NOMO-1 treated with DMSO at 0.1 percent for 48 hours (cell line): Measurements from ENCODE around the gene CSRP3.
"Not testable (repeated sequence)": the region's sequence is repeated elsewhere in the genome, so short reads cannot be mapped to it uniquely, and the experiment has no call there.

Experiments
- DNase-seq: peaks from one replicate; lab custom pipeline; 2025; ENCODE audit not compliant: unreplicated experiment; lab: John Stamatoyannopoulos, UW

Gene CSRP3

GRCh38 chr11:19187114-19187832, 14.5 kb downstream of the CSRP3 start:
- no peak for DNase-seq

- no peak for DNase-seq
These were observed 16.2 kb downstream of the CSRP3 start for GRCh38 chr11:19185516-19186052.

- DNase-seq, result no peak
These were observed 16.7 kb downstream of the CSRP3 start for GRCh38 chr11:19185036-19185435.

GRCh38 chr11:19183646-19184045, 18.1 kb downstream of the CSRP3 start:
- DNase-seq, result no peak

GRCh38 chr11:19181531-19182261, 20.1 kb downstream of the CSRP3 start:
- DNase-seq, result no peak

- no peak for DNase-seq
These were observed 25.1 kb downstream of the CSRP3 start for GRCh38 chr11:19176629-19177186.

- no peak for DNase-seq
These were observed 27.7 kb downstream of the CSRP3 start for GRCh38 chr11:19173964-19174638.

- DNase-seq, result no peak
These were observed 28.6 kb downstream of the CSRP3 start for GRCh38 chr11:19173004-19173689.

GRCh38 chr11:19168090-19168489, 33.7 kb downstream of the CSRP3 start:
- no peak for DNase-seq

GRCh38 chr11:19164881-19165280, 36.9 kb downstream of the CSRP3 start:
- no peak for DNase-seq

- peak; percentile 37 for DNase-seq
These were observed 37.4 kb downstream of the CSRP3 start for GRCh38 chr11:19164230-19164855.

GRCh38 chr11:19163617-19164016, 38.2 kb downstream of the CSRP3 start:
- DNase-seq, result no peak

- peak; percentile 4 for DNase-seq
These were observed 38.8 kb downstream of the CSRP3 start for GRCh38 chr11:19162951-19163505.

- DNase-seq, result no peak
These were observed 40.1 kb downstream of the CSRP3 start for GRCh38 chr11:19161651-19162050.

- no peak for DNase-seq
These were observed 40.9 kb downstream of the CSRP3 start for GRCh38 chr11:19160847-19161246.

GRCh38 chr11:19156892-19157291, 44.9 kb downstream of the CSRP3 start:
- DNase-seq, result no peak

GRCh38 chr11:19145319-19145718, 56.5 kb downstream of the CSRP3 start:
- no peak for DNase-seq

GRCh38 chr11:19136884-19137283, 64.9 kb downstream of the CSRP3 start:
- DNase-seq, result not testable (repeated sequence)

GRCh38 chr11:19134004-19134403, 67.8 kb downstream of the CSRP3 start:
- DNase-seq, result no peak
